KG1 (cell line): ENCODE measurements around the gene BRMS1L.
"Not testable (repeated sequence)": the region's sequence is repeated elsewhere in the genome, so short reads cannot be mapped to it uniquely, and the experiment has no call there.

Experiments
- DNase-seq: peaks from one replicate; lab custom pipeline; 2025; lab: John Stamatoyannopoulos, UW

Gene BRMS1L

GRCh38 chr14:35826218-35826951, at the start of gene BRMS1L:
BRMS1L (plus strand) TSS chr14:35826338; CDS start chr14:35826517, 179 bp downstream.
- DNase-seq = peak; percentile 90

GRCh38 chr14:35776823-35777222, 49.3 kb upstream of the BRMS1L start:
- DNase-seq = no peak

- not testable (repeated sequence) for DNase-seq
Observed at GRCh38 chr14:35777550-35777949, 48.6 kb upstream of the BRMS1L start.

GRCh38 chr14:35779368-35779767, 46.8 kb upstream of the BRMS1L start:
- no peak for DNase-seq

- DNase-seq = no peak
Observed at GRCh38 chr14:35783699-35784098, 42.4 kb upstream of the BRMS1L start.

- no peak for DNase-seq
Observed at GRCh38 chr14:35786856-35787255, 39.3 kb upstream of the BRMS1L start.

- no peak for DNase-seq
Observed at GRCh38 chr14:35789651-35790050, 36.5 kb upstream of the BRMS1L start.

GRCh38 chr14:35797796-35798195, 28.3 kb upstream of the BRMS1L start:
- DNase-seq = no peak

- DNase-seq = no peak
Observed at GRCh38 chr14:35806006-35806907, 19.9 kb upstream of the BRMS1L start.

- DNase-seq = no peak
Observed at GRCh38 chr14:35807131-35807961, 18.8 kb upstream of the BRMS1L start.

- no peak for DNase-seq
Observed at GRCh38 chr14:35808076-35808637, 18.0 kb upstream of the BRMS1L start.

GRCh38 chr14:35808638-35809563, 17.2 kb upstream of the BRMS1L start, which contains the start of gene RALGAPA1:
RALGAPA1 (minus strand) TSS chr14:35809295; CDS start chr14:35808835, 460 bp downstream.
- DNase-seq = peak; percentile 78

- DNase-seq = no peak
Observed at GRCh38 chr14:35809597-35809996, 16.5 kb upstream of the BRMS1L start.

GRCh38 chr14:35810963-35811362, 15.2 kb upstream of the BRMS1L start:
- no peak for DNase-seq

GRCh38 chr14:35814371-35815005, 11.7 kb upstream of the BRMS1L start:
- DNase-seq = peak; percentile 71

GRCh38 chr14:35818346-35819115, 7.6 kb upstream of the BRMS1L start:
- peak; percentile 35 for DNase-seq

GRCh38 chr14:35819591-35820540, 6.3 kb upstream of the BRMS1L start:
- no peak for DNase-seq
